ACHN (cell line): ENCODE measurements around the gene PDLIM1.
"Not testable (repeated sequence)": the region's sequence is repeated elsewhere in the genome, so short reads cannot be mapped to it uniquely, and the experiment has no call there.

Experiments used
- DNase-seq: peaks from one replicate; pipeline ENCODE4 v3.0.0-alpha.2; 2015
- in situ Hi-C: cut with HindIII; loops from 2 replicates; pipeline ENCODE4 v1.10.0; 2017; ENCODE audit warnings: low sequenced_read_pairs, low pct_ligation_motif_present, low pct_unique_long_range_greater_than_20kb

Gene PDLIM1

DNA sequence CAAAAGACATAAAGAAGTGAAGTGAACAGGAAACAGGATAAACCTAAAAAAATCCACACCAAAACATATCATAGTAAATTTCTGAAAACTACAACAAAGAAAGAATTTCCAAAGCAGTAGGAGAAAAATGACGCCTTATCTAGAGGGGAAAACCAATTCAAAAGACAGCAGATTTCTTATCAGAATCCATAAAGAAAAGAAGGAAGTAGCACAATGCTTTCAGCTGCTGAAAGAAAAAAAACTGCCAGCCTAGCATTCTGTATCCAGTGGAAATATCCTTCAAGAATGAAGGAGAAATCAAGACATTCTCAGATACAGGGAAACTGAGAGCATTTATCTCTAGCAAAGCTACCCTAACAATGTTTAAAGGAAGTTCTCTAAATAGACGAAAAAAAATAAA is 37.8 kb downstream of the PDLIM1 start:
- in situ Hi-C loops, result no loop called here
- no peak for DNase-seq

DNA sequence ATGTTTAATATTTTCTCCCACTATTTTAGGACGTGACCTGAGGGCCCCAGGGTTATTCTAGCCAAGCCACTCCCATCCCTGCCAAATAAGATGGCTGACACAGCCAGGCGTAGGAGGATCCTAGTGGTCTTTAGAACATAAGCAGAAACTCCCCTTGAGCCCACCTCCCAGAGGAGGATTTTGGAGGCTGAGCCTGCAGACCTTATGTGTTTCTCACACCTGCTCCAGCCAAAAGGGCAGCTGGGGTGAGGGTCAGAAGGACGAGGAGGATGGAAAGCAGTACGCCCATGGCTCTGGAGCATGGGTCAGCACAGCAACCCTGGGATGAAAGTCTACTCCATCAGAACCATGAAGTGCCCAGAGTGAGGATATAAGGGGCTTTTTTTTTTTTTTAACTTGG is 39.9 kb downstream of the PDLIM1 start:
- DNase-seq, result no peak
- in situ Hi-C loops, result no loop called here

DNA sequence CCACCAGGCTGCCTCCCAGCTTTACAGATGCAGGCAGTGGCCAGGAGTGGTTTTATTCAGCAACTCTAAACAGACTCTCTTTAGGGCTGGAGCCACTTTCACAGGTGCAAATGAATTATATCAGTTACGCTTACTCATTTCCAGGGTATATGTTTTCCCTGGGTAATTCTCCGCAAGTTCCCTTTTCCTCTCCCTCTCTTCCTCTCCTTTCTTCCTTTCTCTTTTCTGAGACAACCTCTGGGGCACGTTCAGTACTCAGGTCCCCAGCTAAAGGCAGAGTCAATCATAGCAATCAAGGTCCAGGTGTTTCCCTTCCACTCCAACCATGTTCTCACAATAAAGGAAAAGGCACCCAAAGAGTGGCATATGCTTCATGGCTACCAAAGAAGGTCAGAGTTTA is 41.3 kb downstream of the PDLIM1 start:
- in situ Hi-C loops, result no loop called here
- DNase-seq, result no peak

DNA sequence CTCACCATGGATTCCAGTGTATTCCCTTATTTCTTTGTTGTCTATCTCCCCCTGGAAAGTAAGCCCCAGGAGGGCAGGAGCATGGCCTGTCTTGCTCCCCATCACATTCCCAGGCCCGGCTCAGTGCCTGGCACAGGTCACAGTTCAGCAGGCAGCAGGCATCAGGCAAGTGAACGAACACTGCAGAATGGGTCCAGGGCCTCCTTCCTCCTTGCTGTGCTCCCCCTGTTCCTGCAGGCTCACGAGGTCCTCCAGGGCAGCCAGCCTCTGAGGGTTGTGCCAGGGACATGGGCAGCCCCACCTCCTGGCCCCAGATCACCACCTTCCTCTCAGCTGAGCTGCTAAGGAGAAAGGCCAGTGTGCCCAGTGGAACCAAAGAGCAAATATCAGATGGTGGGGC is 41.8 kb downstream of the PDLIM1 start:
- no peak for DNase-seq
- in situ Hi-C loops, result no loop called here

DNA sequence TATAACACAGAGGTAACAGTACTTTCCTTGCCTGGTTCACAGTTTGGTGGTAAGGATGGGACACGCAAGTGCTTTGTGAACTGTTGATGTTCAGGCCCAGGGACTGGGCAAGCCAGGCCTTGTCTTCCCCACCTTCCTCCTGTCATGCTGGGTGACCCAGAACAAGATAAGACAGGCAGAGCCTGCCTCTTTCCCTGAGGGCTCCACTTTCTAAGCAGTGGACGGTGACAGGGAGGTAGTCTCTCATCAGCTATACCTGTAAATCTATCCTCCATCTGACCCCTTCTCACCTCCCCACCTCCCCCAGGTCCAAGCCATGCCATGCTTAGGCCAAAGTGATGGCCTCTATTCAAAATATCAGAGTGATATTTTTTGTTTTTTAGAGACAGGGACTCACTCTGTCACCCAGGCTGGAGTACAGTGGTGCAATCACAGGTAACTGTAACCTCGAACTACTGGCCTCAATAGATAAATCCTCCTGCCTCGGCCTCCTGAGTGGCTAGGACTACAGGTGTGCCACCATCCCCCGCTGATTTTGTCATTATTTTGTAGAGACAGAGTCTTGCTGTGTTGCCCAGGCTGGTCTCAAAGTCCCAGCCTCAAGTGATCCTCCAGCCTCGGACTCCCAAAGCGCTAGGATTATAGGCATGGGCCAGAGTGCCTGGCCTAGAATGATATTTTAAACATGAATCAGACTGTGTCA is 42.8 kb downstream of the PDLIM1 start:
- in situ Hi-C loops, result no loop called here
- DNase-seq, result no peak

DNA sequence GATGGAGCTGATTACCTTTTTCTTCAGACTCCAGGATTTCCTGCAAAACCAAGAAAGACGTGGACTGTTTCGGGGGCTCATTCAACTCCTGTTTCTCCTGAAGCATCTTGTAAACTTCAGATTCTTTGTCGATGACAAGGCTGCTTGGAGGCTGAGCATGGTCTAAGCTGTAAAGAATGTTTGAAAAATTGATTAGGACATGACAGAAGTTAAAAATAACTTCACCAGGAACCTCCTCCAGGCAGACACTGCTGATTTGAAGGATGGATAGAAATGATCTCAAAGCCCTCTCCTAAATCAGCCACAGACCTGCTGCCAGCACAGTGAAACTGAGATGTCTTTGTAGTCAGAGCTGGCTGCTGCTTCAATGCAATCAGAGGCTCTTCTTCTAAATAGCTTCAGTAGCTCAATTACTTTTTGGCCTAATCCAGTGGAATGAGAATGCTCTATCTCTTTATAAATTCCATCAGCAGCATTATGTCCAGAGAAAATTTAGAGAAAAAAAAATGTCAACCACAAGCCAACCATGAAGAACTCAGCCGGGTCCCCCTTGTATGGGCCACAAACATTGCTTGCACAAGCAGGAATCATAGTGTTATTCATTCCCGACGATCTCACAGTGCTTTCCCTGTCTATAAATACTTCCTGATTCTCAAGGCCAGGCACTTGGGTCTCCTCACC is 43.5 kb downstream of the PDLIM1 start:
- DNase-seq, result peak; percentile 77
- in situ Hi-C loops, result no loop called here

DNA sequence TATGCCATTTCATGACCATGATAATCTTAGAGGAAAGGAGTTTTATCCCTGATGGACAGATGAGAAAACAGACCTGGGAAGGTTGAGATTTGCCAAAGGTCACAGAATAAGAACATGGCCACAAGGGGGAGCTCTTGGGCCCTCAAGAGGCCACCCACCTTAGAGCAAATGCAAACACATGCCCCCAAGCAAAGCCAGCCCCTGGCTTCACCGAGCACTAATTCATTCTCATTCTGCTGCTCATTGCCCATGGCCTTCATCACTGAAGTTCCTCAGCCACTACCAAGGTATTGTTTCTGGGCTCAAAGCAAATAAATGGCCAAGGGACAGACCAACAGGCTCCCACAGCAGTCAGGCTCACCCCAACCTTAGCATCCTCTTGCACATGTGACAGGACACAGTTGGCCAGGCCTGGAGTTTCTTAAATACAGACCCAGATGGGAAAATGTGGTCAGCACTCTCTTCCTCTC is 44.2 kb downstream of the PDLIM1 start:
- peak; percentile 80 for DNase-seq
- in situ Hi-C loops, result no loop called here

DNA sequence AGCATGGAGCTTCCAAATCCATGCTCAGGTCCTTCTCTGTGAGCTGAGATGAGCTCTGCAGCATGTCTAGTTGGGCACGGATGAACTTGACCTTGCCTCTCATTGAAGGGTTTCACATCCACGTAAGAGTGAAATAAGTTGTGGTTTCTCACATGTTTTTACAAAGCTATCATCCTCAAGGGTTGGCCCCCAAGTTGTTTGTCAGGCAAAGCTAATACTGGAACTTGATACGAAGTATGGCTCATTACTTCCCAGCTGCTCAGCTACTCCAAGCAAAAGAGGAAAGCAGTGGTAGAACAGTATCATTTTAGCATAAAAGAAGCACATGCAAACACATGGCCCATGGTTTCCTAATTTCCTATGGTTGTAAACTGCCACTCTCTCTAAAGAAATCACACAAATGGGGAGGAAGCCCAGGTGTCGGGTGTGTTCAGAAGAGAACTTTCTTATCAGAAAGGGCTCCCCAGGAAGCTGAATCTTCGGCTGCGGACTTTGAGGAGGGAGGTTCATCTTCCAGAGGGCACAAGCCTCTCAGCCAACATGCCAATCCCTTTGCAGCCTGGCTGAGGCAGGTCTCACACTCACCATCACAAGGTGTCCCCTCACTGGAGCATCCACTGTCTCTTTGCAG is 45.3 kb downstream of the PDLIM1 start:
- in situ Hi-C loops, result no loop called here
- no peak for DNase-seq

DNA sequence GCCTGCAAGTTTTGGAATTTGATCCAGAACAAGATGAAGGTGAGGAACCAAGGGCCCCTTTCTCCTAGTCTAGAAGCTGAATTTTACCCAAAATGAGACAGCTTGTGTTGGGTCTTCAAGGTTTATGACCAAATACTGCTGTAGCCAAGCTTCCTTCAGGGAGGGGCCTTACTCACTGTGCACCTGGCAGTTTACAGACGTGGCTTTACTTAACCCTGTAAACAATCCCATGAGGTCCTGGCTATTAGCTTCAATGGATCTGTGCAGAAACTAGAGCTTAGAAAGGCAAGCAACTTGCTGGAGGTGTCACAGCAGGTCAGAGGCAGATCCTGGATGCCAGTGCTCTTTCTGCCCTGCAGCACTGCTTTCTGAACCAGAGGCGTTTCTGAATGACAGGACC is 46.7 kb downstream of the PDLIM1 start:
- in situ Hi-C loops, result no loop called here

DNA sequence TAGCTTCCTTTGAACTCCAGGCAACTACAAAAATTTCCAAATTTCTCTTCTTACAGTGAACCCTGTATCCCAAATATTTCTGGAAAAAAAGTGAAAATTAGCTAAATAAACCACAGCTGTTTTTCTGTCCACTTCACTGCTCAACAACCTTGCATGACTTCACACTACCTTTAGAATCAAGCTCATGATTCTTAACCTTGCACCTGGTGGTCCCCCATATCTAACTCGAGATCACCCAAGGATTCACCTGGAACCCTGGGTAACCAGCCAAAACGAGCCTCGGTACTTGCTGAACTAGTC is 47.5 kb downstream of the PDLIM1 start:
- no peak for DNase-seq
- in situ Hi-C loops, result no loop called here

More for the DNA sequence above, 46.7 kb downstream of the PDLIM1 start:
- DNase-seq, result no peak

DNA sequence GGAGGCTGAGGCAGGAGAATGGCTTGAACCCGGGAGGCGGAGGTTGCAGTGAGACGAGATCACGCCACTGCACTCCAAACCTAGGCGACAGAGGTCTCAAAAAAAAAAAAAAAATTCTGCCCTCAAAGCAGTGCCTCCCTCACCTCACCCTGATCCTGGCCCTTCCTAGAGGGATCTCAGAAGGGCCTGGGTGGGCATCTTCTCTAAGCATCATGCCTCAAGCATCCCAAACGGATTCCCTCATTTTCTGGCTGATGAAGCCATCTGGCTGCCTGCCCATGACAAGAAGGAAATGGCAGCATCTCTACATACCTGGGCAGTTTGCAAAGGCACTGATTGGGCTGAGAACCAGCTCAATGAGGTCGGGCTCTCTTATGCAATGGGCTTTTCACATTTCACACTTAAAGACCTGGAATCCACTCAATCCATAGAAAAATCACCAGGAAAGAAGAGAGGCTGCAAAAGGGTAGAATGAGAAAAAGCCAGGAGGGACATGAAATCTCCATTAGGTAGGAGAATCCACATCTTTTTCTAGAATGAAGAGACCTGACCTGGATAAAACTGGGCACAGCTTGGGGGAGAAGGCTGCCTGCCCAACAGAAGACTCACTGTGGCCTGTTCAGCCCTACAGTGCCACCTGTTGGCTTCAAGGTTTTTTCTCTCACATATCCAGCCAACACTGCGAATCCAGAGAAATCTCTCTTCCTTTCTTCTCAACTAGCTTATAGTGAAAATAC is 48.1 kb downstream of the PDLIM1 start:
- in situ Hi-C loops, result no loop called here
- peak; percentile 77 for DNase-seq

DNA sequence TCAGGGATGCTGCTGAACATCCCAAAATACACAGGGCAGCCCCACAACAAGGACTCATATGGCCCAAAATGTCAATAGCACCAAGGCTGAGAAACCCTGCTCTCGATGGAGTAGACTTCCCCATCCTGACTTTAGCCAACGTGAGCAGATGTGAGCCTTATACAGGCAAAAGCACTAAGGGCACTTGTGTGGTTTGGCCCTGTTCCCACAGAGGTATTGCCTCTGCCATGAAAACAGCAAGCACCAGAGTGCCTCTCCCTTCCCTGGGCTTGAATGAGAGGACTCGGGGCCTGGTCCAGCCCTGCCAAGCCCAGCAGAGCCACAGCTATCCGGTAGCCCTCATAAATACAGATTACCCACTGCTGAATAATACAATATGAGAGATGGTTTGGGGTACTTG is 49.3 kb downstream of the PDLIM1 start:
- no peak for DNase-seq
- in situ Hi-C loops, result no loop called here

DNA sequence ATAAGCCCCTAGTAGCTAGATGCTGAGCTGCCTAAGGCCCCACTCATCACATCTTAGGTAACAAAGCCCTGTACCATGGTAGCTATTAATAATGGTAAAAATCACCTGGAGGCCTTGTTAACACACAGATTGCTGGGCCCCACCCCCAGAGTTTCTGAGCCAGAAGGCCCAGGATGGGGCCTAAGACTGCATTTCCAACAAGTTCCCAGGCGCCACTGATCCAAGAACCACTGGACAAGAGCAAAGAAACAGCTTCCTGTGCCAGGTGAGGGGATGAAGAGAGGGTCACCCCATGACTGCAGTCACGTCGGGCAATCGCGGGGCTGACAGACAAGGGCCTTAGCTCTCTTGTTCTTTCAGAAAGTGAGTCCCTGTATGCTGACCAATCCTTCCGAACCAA is 50.0 kb downstream of the PDLIM1 start:
- DNase-seq, result no peak
- in situ Hi-C loops, result no loop called here

DNA sequence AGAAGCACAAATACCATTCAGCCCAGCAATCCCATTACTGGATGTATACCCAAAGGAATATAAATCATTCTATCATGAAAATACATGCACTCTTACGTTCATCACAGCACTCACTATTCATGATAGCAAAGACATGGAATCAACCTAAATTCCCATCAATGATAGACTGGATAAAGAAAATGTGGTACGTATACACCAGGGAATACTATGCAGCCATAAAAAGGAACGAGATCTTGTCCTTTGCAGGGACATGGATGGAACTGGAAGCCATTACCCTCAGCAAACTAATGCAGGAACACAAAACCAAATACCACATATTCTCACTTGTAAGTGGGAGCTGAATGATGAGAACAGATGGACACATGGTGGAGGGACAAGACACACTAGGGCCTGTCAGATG is 50.7 kb downstream of the PDLIM1 start:
- in situ Hi-C loops, DNase-seq: not testable (repeated sequence)

DNA sequence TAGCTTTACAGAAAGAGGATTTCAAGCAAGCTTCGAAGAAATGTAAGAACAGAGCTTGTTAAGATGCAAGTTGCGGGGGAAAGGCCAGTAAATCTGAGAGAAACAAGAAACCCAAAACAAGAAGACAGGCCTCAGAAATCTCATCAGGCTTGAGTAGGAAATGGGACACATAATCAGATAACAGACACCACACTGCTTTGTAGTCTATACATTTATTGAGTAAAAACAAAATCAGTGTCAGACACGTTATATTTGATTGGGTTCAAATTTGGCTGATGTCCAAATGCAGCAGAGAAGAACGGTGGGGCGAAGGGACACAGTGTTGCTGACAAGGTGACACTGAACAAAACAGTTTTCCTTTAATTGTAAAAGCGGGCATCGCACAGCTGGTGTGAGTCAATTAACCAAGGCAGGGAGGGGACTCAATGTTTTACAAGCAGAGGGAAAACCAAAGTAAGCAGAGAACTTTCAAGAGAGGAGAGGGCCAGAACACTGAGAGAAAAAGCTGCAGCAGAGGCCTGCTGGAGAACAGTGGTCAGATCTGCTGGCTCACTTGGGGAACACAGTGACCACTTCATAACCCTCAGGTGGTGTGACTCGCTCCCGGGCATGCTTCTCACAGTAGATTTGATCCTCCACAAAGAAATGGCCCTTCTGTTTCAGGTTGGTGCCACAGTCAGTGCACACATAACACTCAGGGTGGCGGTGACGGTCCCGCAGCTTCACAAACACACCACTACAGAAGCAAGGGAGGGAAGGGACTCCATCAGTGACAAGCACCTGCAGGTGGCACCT is 53.2 kb downstream of the PDLIM1 start:
- in situ Hi-C loops, result no loop called here
- peak; percentile 27 for DNase-seq

DNA sequence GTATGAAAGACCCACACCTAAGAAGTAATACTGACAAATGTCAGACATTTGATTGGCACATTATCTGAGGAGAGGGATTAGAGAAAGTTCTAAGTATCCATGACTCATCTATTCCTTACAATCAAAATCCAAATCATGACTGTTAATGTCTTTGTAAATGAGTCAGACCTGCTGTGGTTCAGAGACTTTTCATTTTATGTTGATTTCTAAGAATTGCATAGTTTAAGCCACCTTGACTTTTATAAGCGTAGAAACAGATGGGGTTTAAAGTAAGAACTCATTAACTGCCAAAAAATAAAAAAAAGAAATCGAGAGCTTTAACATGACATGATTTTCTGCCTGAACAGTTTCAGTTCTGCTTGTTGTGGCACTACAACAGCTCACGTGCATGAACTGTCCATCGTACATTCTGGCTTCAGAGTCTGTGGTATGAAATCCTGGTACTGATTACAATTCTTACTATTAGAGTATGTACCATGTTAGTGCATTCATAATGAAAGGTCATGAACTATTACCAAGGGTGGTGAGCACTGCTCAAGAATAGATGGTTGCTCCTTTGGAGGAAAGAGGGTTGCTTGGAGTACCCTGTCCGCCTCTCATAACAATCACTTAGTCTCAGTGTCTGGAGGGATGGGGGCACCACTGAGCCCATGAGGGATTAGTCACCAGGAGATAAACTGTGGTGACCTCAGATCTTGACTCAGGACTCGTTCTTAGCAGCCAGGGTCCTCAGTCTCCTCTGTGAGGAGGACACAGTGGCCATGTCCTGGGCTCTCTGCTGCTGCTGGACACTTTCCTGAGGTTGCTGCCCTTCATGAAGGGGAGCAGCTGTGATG is 54.5 kb downstream of the PDLIM1 start:
- DNase-seq, result peak; percentile 63
- in situ Hi-C loops, result no loop called here

DNA sequence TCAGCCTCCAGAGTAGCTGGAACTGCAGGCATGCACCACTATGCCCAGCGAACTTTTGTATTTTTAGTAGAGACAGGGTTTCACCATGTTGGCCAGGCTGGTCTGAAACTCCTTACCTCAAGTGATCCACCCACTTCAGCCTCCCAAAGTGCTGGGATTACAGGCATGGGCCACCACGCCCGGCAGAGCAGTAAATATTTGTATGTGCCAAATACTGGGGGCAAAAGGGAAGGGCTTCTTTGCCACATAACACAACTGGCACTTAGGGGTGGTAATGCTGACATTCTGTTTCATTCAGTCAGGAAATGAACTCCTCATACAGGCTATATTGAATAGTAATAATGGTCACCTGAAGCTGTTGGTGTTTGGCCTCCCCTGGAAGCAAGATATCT is 55.1 kb downstream of the PDLIM1 start:
- in situ Hi-C loops, result no loop called here
- no peak for DNase-seq

DNA sequence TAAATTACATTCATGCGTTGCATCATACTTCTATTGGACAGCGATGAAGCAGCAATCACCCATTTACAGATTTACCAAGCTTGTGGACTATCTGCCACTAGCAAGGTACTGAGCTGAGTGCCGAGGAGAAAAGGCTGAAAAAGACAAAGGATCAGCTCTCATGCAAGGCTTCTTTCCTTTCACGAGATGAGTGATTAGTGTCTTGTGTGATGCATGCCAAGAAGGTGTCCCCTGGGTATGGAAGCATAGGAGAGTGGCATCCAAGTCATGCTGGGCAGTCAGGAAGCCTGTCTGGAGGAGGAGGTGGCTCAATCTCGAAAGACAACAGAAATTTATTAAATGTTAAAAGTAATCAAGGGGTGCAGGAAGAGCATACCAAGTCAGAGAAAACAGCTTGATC is 55.9 kb downstream of the PDLIM1 start:
- DNase-seq, result no peak
- in situ Hi-C loops, result no loop called here
